Measurements from ENCODE around the gene RNF223. TPM values are rescaled to one million over a fixed set of nuclear protein-coding genes. Genes with fewer than 3 reads are reported as not detected.

RNF223 gene
- total and polyA plus RNA-seq, 2 of the 8 experiments (the other 6 are each of a cell fraction or from before 2014, with no cell fraction given) = not detected

DNA sequence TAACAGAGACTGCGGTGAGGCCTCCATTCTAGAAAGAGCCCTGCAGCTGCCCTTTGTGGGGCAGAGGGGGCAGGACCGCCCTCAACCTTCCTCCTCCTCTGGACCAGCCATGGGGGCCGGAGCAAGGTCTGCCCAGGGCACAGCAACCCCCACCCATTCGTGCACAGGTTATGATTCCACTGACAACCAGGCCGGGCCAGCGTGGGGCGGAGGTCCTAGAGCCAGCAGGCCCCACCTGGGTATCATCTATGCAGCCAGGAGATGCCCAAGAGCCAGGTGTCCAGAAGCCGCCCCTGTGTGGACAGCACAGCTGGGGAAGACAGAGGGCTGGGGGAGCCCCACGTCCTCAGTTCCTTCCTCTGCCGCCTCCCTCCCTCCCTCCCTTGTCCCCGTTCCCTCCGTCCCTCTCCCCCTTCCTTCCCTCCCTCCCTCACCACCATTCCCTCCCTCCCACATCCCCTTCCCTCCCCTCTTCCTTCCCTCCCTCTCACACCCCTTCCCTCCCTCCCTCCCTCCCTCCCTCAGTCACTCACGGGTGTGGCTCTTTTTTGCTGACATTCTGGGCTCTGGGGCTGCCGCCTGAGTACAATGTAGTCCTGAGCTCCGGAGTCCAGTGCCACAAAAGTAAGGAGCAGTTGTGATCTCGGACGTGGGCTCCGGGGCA lies 12.3 kb downstream of the RNF223 start:
- peaks cover 7% of the 10 kb centered on the region; the same call in 1 of the 2 replicates for H3K23me2 ChIP-seq (ENCODE audit: low read depth, low read length)
- no peak overlapping the region for H3K14ac ChIP-seq (ENCODE audit: insufficient read length)
- H4K20me1 ChIP-seq (replicated peaks in 1 of 2; ENCODE audit: control insufficient read depth in 1 of 2, insufficient read depth in 2 of 2, low read length in 2 of 2) = peaks cover 0 to 10% of the 10 kb centered on the region in 2 experiments
- no peaks in the 10 kb centered on the region for H3K79me2 ChIP-seq (ENCODE audit: control insufficient read depth in 1 of 2, insufficient read depth in 2 of 2, low read length in 2 of 2)
- H2BK20ac ChIP-seq (ENCODE audit: low read length) = no peak overlapping the region
- no peak overlapping the region for H3K9ac ChIP-seq (replicated peaks in 1 of 4; ENCODE audit: extremely low read depth in 1 of 4, low read depth in 3 of 4, low read length in 3 of 4)
- H3K4me3 ChIP-seq (ENCODE audit: extremely low read depth in 1 of 4, insufficient read depth in 2 of 4, low read depth in 3 of 4, low read length in 4 of 4) = no peak overlapping the region
- H3K4me2 ChIP-seq (ENCODE audit: insufficient read depth in 1 of 2, low read depth in 2 of 2, low read length in 2 of 2) = no peak overlapping the region
- H3K23ac ChIP-seq (ENCODE audit: insufficient read length) = no peak overlapping the region
- H2BK15ac ChIP-seq (ENCODE audit: low read length) = no peak overlapping the region
- ChIA-PET CTCF (ENCODE audit: partially characterized antibody) (interaction anchor here (0.6 to 10.2 kb wide), 14 partner anchors 8 to 239 kb away, joined by 3 to 80 read pairs (median 5); partner anchors contain the start of genes ISG15 and PERM1), POLR2A (ENCODE audit: partially characterized antibody) (interaction anchor here (1.0 to 3.0 kb wide), 4 partner anchors 22 to 95 kb away, joined by 3 to 17 read pairs (median 3); no protein-coding TSS in a partner anchor)
- H3K56ac ChIP-seq (replicated peaks; ENCODE audit: insufficient read length, low read depth, low read length) = no peak overlapping the region
- H2BK12ac ChIP-seq (ENCODE audit: low read depth, low read length) = no peak overlapping the region
- no peak overlapping the region for H2AK5ac ChIP-seq (ENCODE audit: low read depth, low read length)
- H4K91ac ChIP-seq (replicated peaks; ENCODE audit: insufficient read length, low read length) = no peak overlapping the region
- H4K8ac ChIP-seq (ENCODE audit: extremely low read depth, insufficient read depth, low read length) = no peak overlapping the region
- WGBS, 2 experiments (ENCODE audit: extremely low coverage in 1 of 2, insufficient coverage in 1 of 2, insufficient read length in 1 of 2, insufficient replicate concordance in 2 of 2, low coverage in 1 of 2, low lambda C conversion rate in 2 of 2, missing lambda C conversion rate in 1 of 2) = 76% methylated on average over 12 of the region's 18 CpGs; no CpG with 5 or more reads in 1 of the 2 experiments
- no peaks in the 10 kb centered on the region for H3K9me3 ChIP-seq (ENCODE audit: insufficient read depth in 2 of 2, low read depth in 1 of 2, low read length in 1 of 2)
- H2AFZ ChIP-seq (ENCODE audit: low read length) = no peak overlapping the region
- DNase-seq (ENCODE audit: low read depth in 1 of 2, low spot score in 2 of 2) (no peak), FAIRE-seq (no peak)
- H2BK120ac ChIP-seq (replicated peaks; ENCODE audit: low read depth, low read length) = no peak overlapping the region
- no peaks in the 10 kb centered on the region for H3K79me1 ChIP-seq (ENCODE audit: low read depth, low read length)
- no peaks in the 10 kb centered on the region for H3K36me3 ChIP-seq (ENCODE audit: control insufficient read depth in 2 of 4, insufficient read depth in 4 of 4, low read length in 3 of 4)
- H3K18ac ChIP-seq (ENCODE audit: extremely low read depth, low read length) = no peak overlapping the region
- H3K27ac ChIP-seq (ENCODE audit: low read depth, low read length) = no peak overlapping the region
- H4K5ac ChIP-seq (ENCODE audit: insufficient read length, low read depth, low read length) = no peak overlapping the region
- H2BK5ac ChIP-seq (ENCODE audit: low read depth, low read length) = no peak overlapping the region
- peaks cover 9 to 49% (median 33%) of the 10 kb centered on the region in 4 experiments for H3K27me3 ChIP-seq (replicated peaks in 1 of 4; ENCODE audit: control insufficient read depth in 3 of 4, extremely low read depth in 1 of 4, insufficient read depth in 3 of 4, low read length in 3 of 4)
- H3K4me1 ChIP-seq (replicated peaks in 1 of 4; ENCODE audit: control insufficient read depth in 3 of 4, insufficient read depth in 4 of 4, low read length in 3 of 4) = peaks cover 0 to 18% (median 11%) of the 10 kb centered on the region in 4 experiments; a peak in 5 of 7 replicates
- no peak overlapping the region for H3K4ac ChIP-seq (replicated peaks; ENCODE audit: insufficient read length, low read depth, low read length)
- TF ChIP-seq YY1 (IDR thresholded peaks at IDR 0.05; ENCODE audit: low read depth, low read length) (no peak), RXRA (IDR thresholded peaks at IDR 0.05; ENCODE audit: insufficient read depth, low read depth, low read length) (no peak), TAF7 (optimal IDR thresholded peaks at IDR 0.05; ENCODE audit: borderline replicate concordance, low read depth, low read length) (no peak), POLR2A (IDR thresholded peaks at IDR 0.05; ENCODE audit: control extremely low read depth in 1 of 2, low read depth in 2 of 2, low read length in 2 of 2) (no peak), RNF2 (IDR thresholded peaks at IDR 0.05; ENCODE audit: borderline replicate concordance, low read depth, low read length, missing control alignments, poor library complexity, severe bottlenecking) (no peak), FOSL1 (IDR thresholded peaks at IDR 0.05; ENCODE audit: insufficient read depth, low read depth, low read length) (no peak), ZNF274 (IDR thresholded peaks at IDR 0.05; ENCODE audit: borderline replicate concordance, extremely low read depth, low read length) (no peak), CEBPB (IDR thresholded peaks at IDR 0.05; ENCODE audit: low read depth, low read length) (no peak), ASH2L (IDR thresholded peaks at IDR 0.05; ENCODE audit: low read length) (no peak)
- TF ChIP-seq, protein P1, sequence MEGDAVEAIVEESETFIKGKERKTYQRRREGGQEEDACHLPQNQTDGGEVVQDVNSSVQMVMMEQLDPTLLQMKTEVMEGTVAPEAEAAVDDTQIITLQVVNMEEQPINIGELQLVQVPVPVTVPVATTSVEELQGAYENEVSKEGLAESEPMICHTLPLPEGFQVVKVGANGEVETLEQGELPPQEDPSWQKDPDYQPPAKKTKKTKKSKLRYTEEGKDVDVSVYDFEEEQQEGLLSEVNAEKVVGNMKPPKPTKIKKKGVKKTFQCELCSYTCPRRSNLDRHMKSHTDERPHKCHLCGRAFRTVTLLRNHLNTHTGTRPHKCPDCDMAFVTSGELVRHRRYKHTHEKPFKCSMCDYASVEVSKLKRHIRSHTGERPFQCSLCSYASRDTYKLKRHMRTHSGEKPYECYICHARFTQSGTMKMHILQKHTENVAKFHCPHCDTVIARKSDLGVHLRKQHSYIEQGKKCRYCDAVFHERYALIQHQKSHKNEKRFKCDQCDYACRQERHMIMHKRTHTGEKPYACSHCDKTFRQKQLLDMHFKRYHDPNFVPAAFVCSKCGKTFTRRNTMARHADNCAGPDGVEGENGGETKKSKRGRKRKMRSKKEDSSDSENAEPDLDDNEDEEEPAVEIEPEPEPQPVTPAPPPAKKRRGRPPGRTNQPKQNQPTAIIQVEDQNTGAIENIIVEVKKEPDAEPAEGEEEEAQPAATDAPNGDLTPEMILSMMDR (IDR thresholded peaks at IDR 0.05; ENCODE audit: control extremely low read depth in 1 of 3, insufficient read depth in 1 of 3, low read depth in 1 of 3, low read length in 3 of 3) = no peak

Measured in H1 (cell line).